HEK293T (cell line): Measurements from ENCODE around the gene AKAP7.

Source experiments
- BHLHE40 ChIP-seq: fragments of 450-650 bp; IDR thresholded peaks from 2 replicates; pipeline ENCODE4 v1.6.1; 2016; ENCODE audit warnings: mild to moderate bottlenecking, moderate library complexity, borderline replicate concordance
- FOXA1 ChIP-seq: fragments of 450-650 bp; IDR thresholded peaks from 2 replicates; pipeline ENCODE4 v1.6.1; 2016; ENCODE audit warnings: mild to moderate bottlenecking
- HDGF ChIP-seq: fragments of 450-650 bp; IDR thresholded peaks from 2 replicates; pipeline ENCODE4 v1.6.1; 2017; ENCODE audit warnings: antibody characterized with exemption, borderline replicate concordance
- NFRKB ChIP-seq: fragments of 450-650 bp; IDR thresholded peaks from 2 replicates; pipeline ENCODE4 v1.6.1; 2016; ENCODE audit warnings: mild to moderate bottlenecking, moderate library complexity

DNA sequence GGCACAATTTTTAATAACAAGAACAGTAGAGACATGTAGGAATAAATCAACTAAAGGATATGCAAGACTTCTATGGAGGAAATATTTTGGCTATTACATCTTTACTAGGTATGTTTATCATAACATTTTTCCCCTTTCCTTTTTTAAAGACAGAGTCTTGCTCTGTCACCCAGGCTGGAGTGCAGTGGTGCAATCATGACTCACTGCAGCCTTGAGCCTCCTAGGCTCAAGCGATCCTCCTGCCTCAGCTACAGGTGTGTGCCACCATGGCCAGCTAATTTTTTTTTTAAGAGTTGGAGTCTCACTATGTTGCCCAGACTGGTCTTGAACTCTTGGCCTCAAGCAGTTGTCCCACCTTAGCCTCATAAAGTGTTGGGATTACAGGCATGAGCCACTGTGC is 37.0 kb downstream of the AKAP7 start:
- no peak for TF ChIP-seq BHLHE40
- TF ChIP-seq FOXA1, result no peak
- TF ChIP-seq HDGF, result no peak
- TF ChIP-seq NFRKB, result no peak
